Thyroid gland (tissue), 4 donors: ENCODE data around the gene KANK3. TPM values are rescaled to one million over a fixed set of nuclear protein-coding genes. Genes with fewer than 3 reads are reported as not detected.

ENCODE experiments used
- DNase-seq, 2 donors: peaks; one replicate each; pipeline ENCODE4 v3.0.0-alpha.2; 2019
- H3K27ac ChIP-seq, 3 donors: fragments of 200-600 bp; sonication (generic); 1 replicate in 2 of 3; 2 replicates in 1 of 3; pipeline ENCODE4 v1.5.1; 2016 to 2019; ENCODE audit warnings: mild to moderate bottlenecking in 1 of 3, moderate library complexity in 1 of 3
- H3K27me3 ChIP-seq: fragments of 200-600 bp; sonication (generic); one replicate; pipeline ENCODE4 v1.5.1; 2019
- H3K36me3 ChIP-seq, 2 donors: fragments of 200-600 bp; sonication (generic); one replicate each; pipeline ENCODE4 v1.5.1; 2016 to 2019
- H3K4me1 ChIP-seq, 2 donors: fragments of 200-600 bp; sonication (generic); one replicate each; pipeline ENCODE4 v1.5.1; 2017 to 2019
- H3K4me3 ChIP-seq, 3 donors: fragments of 200-600 bp; sonication (generic); replicated peaks in 1 of 3; 1 replicate in 2 of 3; 2 replicates in 1 of 3; pipeline ENCODE4 v1.5.1; 2016; ENCODE audit warnings: mild to moderate bottlenecking in 1 of 3
- H3K9me3 ChIP-seq: fragments of 200-600 bp; sonication (generic); one replicate; pipeline ENCODE4 v1.5.1; 2017
- CTCF ChIP-seq, 6 experiments: fragments of 200-600 bp in 3 of 6; fragments of 450-650 bp in 3 of 6; sonication (generic) in 3 of 6; IDR thresholded peaks; one replicate each; pipeline ENCODE4 v1.5.1; 2016 to 2019; ENCODE audit warnings: antibody characterized with exemption in 6 of 6, mild to moderate bottlenecking in 2 of 6, inconsistent platforms in 1 of 6, moderate library complexity in 1 of 6
- POLR2A ChIP-seq, 2 donors: fragments of 450-650 bp; IDR thresholded peaks; one replicate each; pipeline ENCODE4 v1.6.1; 2017; ENCODE audit warnings: antibody characterized with exemption in 2 of 2, mild to moderate bottlenecking in 2 of 2, moderate library complexity in 1 of 2
- WGBS, 2 donors: methylation state at CpG; one replicate each; pipeline ENCODE4 v1.1.5; 2017; 5-methylcytosine and 5-hydroxymethylcytosine counted together
- intact Hi-C: fragments of 100-400 bp; cut with DNase I; formaldehyde crosslinking; loops from one replicate; pipeline ENCODE4 v1.15.1; 2023
- total RNA-seq, 4 donors: library from RNA; depleted of rRNA; stranded (reverse); fragments of >200 nt; gene quantifications; one replicate each; pipeline ENCODE4 v1.2.3, GENCODE V29; 2016

The KANK3 gene
- total RNA-seq, 4 donors from 2014 or later, result 21.1 to 49.7 (median 30.5) TPM

GRCh38 chr19:8337728-8338127 is 5.3 kb downstream of the KANK3 start:
- Histone ChIP-seq H3K4me3 (no peak overlapping the region), H3K27me3 (no peaks in the 10 kb centered on the region), H3K27ac (no peak overlapping the region), H3K9me3 (no peaks in the 10 kb centered on the region), H3K36me3 (no peaks in the 10 kb centered on the region), H3K4me1 (peaks cover 2 to 24% of the 10 kb centered on the region in 2 donors)
- TF ChIP-seq CTCF (IDR thresholded peaks at IDR 0.05), result no peak
- TF ChIP-seq POLR2A (IDR thresholded peaks at IDR 0.05), result no peak
- 72 to 78% methylated on average over 7 of the region's 7 CpGs for WGBS, 2 donors
- intact Hi-C loops, result loop anchor here (10.0 kb wide), 1 partner anchor 247 kb away; no protein-coding TSS in a partner anchor
- DNase-seq, result no peak

GRCh38 chr19:8336660-8337059 is 6.4 kb downstream of the KANK3 start:
- Histone ChIP-seq H3K9me3 (no peaks in the 10 kb centered on the region), H3K4me3 (no peak overlapping the region), H3K36me3 (no peaks in the 10 kb centered on the region), H3K27ac (no peak overlapping the region), H3K27me3 (no peaks in the 10 kb centered on the region), H3K4me1 (peaks cover 0 to 20% of the 10 kb centered on the region in 2 donors)
- TF ChIP-seq POLR2A (IDR thresholded peaks at IDR 0.05), result no peak
- no peak for TF ChIP-seq CTCF (IDR thresholded peaks at IDR 0.05)
- intact Hi-C loops, result loop anchor here (10.0 kb wide), 1 partner anchor 248 kb away; no protein-coding TSS in a partner anchor
- DNase-seq, result no peak
- 64 to 67% methylated on average over 8 of the region's 8 CpGs for WGBS, 2 donors

- Histone ChIP-seq H3K4me3 (no peak overlapping the region), H3K4me1 (peaks cover 0 to 20% of the 10 kb centered on the region in 2 donors), H3K27me3 (no peaks in the 10 kb centered on the region), H3K36me3 (no peaks in the 10 kb centered on the region), H3K27ac (no peak overlapping the region), H3K9me3 (no peaks in the 10 kb centered on the region)
- peak; percentile 28 to 33 for DNase-seq
- TF ChIP-seq POLR2A (IDR thresholded peaks at IDR 0.05) (no peak), CTCF (IDR thresholded peaks at IDR 0.05) (no peak)
- WGBS, 2 donors, result 27 to 40% methylated on average over 26 to 27 of the region's 27 CpGs
- intact Hi-C loops, result loop anchor here (10.0 kb wide), 1 partner anchor 249 kb away; no protein-coding TSS in a partner anchor
Observed at GRCh38 chr19:8336072-8336569, 6.9 kb downstream of the KANK3 start.

- H3K4me3 ChIP-seq, result peak overlapping the region in 1 of 3 donors; percentile 21
- 24 to 35% methylated on average over 4 to 22 of the region's 79 CpGs for WGBS, 2 donors
- H3K36me3 ChIP-seq, result no peaks in the 10 kb centered on the region
- TF ChIP-seq CTCF (IDR thresholded peaks at IDR 0.05) (peak in 1 of 6 experiments; percentile 17), POLR2A (IDR thresholded peaks at IDR 0.05) (no peak)
- intact Hi-C loops, result loop anchor here (10.0 kb wide), 1 partner anchor 249 kb away; no protein-coding TSS in a partner anchor
- no peaks in the 10 kb centered on the region for H3K9me3 ChIP-seq
- H3K27me3 ChIP-seq, result no peaks in the 10 kb centered on the region
- no peak for DNase-seq
- H3K27ac ChIP-seq, result no peak overlapping the region
- peaks cover 0 to 20% of the 10 kb centered on the region in 2 donors for H3K4me1 ChIP-seq
Observed at GRCh38 chr19:8335343-8336071, 7.6 kb downstream of the KANK3 start.
